Keratinocyte (primary cell): ENCODE data around the gene CPT2.

ENCODE experiments used
- EZH2 ChIP-seq: IDR thresholded peaks from one replicate; pipeline ENCODE4 v1.6.1; 2012; ENCODE audit warnings: inconsistent platforms, mild to moderate bottlenecking, low read length, moderate library complexity
- TF ChIP-seq, protein P1 (sequence below), 3 experiments: IDR thresholded peaks in 1 of 3; conservative IDR thresholded peaks in 1 of 3; optimal IDR thresholded peaks in 1 of 3; 2 replicates in 2 of 3; 3 replicates in 1 of 3; pipeline versions ENCODE3 to v1.5.1; 2011; ENCODE audit warnings: low read length in 3 of 3, mild to moderate bottlenecking in 3 of 3, moderate library complexity in 2 of 3, control low read depth in 1 of 3, inconsistent platforms in 1 of 3; ENCODE audit not compliant: insufficient read depth in 2 of 3; ENCODE audit errors: extremely low read depth in 1 of 3

DNA sequence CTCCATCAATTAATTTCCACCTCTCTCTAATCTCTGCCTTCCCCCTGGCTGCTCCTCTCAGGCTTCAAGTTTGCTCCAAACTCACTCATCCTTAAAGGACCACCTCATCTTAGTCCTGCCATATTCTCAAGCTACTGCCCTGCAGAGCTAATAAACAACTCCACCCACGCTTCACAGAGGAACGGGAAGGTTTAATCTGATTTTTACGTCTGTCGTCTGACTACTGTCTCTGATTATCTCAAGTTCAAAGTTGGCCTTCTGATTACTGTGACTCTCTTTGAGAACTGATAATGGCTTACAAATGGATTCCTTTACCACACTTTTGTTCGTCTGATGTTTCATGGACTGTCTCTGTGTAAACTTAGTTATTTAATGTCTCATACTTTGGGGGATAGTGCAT is 7.6 kb upstream of the CPT2 start:
- no peak for TF ChIP-seq EZH2
- TF ChIP-seq, protein P1, sequence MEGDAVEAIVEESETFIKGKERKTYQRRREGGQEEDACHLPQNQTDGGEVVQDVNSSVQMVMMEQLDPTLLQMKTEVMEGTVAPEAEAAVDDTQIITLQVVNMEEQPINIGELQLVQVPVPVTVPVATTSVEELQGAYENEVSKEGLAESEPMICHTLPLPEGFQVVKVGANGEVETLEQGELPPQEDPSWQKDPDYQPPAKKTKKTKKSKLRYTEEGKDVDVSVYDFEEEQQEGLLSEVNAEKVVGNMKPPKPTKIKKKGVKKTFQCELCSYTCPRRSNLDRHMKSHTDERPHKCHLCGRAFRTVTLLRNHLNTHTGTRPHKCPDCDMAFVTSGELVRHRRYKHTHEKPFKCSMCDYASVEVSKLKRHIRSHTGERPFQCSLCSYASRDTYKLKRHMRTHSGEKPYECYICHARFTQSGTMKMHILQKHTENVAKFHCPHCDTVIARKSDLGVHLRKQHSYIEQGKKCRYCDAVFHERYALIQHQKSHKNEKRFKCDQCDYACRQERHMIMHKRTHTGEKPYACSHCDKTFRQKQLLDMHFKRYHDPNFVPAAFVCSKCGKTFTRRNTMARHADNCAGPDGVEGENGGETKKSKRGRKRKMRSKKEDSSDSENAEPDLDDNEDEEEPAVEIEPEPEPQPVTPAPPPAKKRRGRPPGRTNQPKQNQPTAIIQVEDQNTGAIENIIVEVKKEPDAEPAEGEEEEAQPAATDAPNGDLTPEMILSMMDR (optimal IDR thresholded peaks at IDR 0.05 in 1 of 3, IDR thresholded peaks at IDR 0.05 in 1 of 3, conservative IDR thresholded peaks at IDR 0.05 in 1 of 3; ENCODE audit: extremely low read depth in 1 of 3, insufficient read depth in 2 of 3, low read length in 3 of 3): no peak
